ENCODE results near the gene ATP1A4. TPM values are rescaled to one million over a fixed set of nuclear protein-coding genes. Genes with fewer than 3 reads are reported as not detected.
A peak's percentile ranks its signal among the peaks of the same experiment; 100 is the strongest.

Gene ATP1A4
- polyA plus RNA-seq, 3 donors: 1.00 to 16.0 TPM; not detected in 1

DNA sequence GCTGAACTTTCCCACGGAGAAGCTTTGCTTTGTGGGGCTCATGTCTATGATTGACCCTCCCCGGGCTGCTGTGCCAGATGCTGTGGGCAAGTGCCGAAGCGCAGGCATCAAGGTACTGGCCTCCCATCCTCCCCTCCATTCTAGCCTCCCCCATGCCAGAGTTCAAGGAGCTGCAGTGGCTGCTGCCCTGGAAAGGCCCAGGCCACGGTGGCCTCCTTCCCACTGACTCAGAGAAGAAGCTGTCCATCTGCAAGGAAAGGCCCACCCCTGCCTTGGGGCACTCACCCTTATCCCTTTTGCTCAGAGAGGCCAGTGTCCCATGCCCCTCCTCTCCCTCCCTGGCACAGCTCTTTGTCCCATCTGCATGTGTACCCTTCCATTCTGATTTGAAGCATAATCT lies 20.9 kb upstream of the ATP1A4 start:
- peaks cover 9 to 10% (median 9%) of the 10 kb centered on the region in 3 donors for H3K27me3 Mint-ChIP-seq (ENCODE audit: low read depth in 3 of 3)
- Histone ChIP-seq H3K4me1 (ENCODE audit: control insufficient read depth in 1 of 2, insufficient read depth in 2 of 2, low read length in 2 of 2) (peaks cover 12 to 13% of the 10 kb centered on the region in 2 donors), H3K9ac (ENCODE audit: insufficient read depth, low read length, poor library complexity, severe bottlenecking) (no peak overlapping the region), H3K4me3 (replicated peaks in 1 of 3; ENCODE audit: low read depth in 2 of 3, low read length in 3 of 3) (no peak overlapping the region), H3K9me3 (replicated peaks in 1 of 2; ENCODE audit: control insufficient read depth in 1 of 2, insufficient read depth in 1 of 2, low read length in 2 of 2) (no peaks in the 10 kb centered on the region), H2AFZ (ENCODE audit: insufficient read depth, low read depth, low read length, poor library complexity, severe bottlenecking) (no peak overlapping the region), H3K27me3 (ENCODE audit: control insufficient read depth in 2 of 2, insufficient read depth in 2 of 2, low read length in 2 of 2) (no peaks in the 10 kb centered on the region), H4K20me1 (ENCODE audit: insufficient read depth, low read length) (no peaks in the 10 kb centered on the region), H3K79me2 (ENCODE audit: insufficient read depth, low read length) (no peaks in the 10 kb centered on the region), H3K4me2 (replicated peaks; ENCODE audit: extremely low read depth, low read length, poor library complexity, severe bottlenecking) (no peak overlapping the region), H3K27ac (ENCODE audit: low read depth in 1 of 2, low read length in 2 of 2) (no peak overlapping the region), H3K36me3 (replicated peaks in 1 of 2; ENCODE audit: control insufficient read depth in 1 of 2, insufficient read depth in 2 of 2, low read length in 2 of 2) (no peaks in the 10 kb centered on the region)
- H3K9me3 Mint-ChIP-seq: no peaks in the 10 kb centered on the region
- 84% methylated on average over 5 of the region's 5 CpGs for WGBS (ENCODE audit: insufficient coverage)
- no peak for TF ChIP-seq CTCF (IDR thresholded peaks at IDR 0.05)
- intact Hi-C loops (cut with micrococcal nuclease): no loop called here
- peaks cover 9% of the 10 kb centered on the region for H3K4me1 Mint-ChIP-seq
- H3K27ac Mint-ChIP-seq: peak overlapping the region in 1 of 7 donors; percentile 12
- H3K36me3 Mint-ChIP-seq: no peaks in the 10 kb centered on the region
- no peak for DNase-seq
- no peak overlapping the region for H3K4me3 Mint-ChIP-seq

GRCh38 chr1:160130939-160131338 lies 20.5 kb upstream of the ATP1A4 start:
- no peak overlapping the region for H3K27ac Mint-ChIP-seq
- Histone ChIP-seq H3K27me3 (ENCODE audit: control insufficient read depth in 2 of 2, insufficient read depth in 2 of 2, low read length in 2 of 2) (no peaks in the 10 kb centered on the region), H3K4me3 (replicated peaks in 1 of 3; ENCODE audit: low read depth in 2 of 3, low read length in 3 of 3) (no peak overlapping the region), H3K9me3 (replicated peaks in 1 of 2; ENCODE audit: control insufficient read depth in 1 of 2, insufficient read depth in 1 of 2, low read length in 2 of 2) (no peaks in the 10 kb centered on the region), H3K4me1 (ENCODE audit: control insufficient read depth in 1 of 2, insufficient read depth in 2 of 2, low read length in 2 of 2) (peaks cover 12 to 13% of the 10 kb centered on the region in 2 donors), H2AFZ (ENCODE audit: insufficient read depth, low read depth, low read length, poor library complexity, severe bottlenecking) (no peak overlapping the region), H3K9ac (ENCODE audit: insufficient read depth, low read length, poor library complexity, severe bottlenecking) (no peak overlapping the region), H4K20me1 (ENCODE audit: insufficient read depth, low read length) (no peaks in the 10 kb centered on the region), H3K4me2 (replicated peaks; ENCODE audit: extremely low read depth, low read length, poor library complexity, severe bottlenecking) (no peak overlapping the region), H3K79me2 (ENCODE audit: insufficient read depth, low read length) (no peaks in the 10 kb centered on the region), H3K36me3 (replicated peaks in 1 of 2; ENCODE audit: control insufficient read depth in 1 of 2, insufficient read depth in 2 of 2, low read length in 2 of 2) (no peaks in the 10 kb centered on the region), H3K27ac (ENCODE audit: low read depth in 1 of 2, low read length in 2 of 2) (no peak overlapping the region)
- intact Hi-C loops (cut with micrococcal nuclease): no loop called here
- no peaks in the 10 kb centered on the region for H3K9me3 Mint-ChIP-seq
- WGBS (ENCODE audit: insufficient coverage): no CpG with 5 or more reads among the region's 1 CpG
- H3K27me3 Mint-ChIP-seq (ENCODE audit: low read depth in 3 of 3): peaks cover 9 to 11% (median 10%) of the 10 kb centered on the region in 3 donors
- no peak for DNase-seq
- no peak overlapping the region for H3K4me3 Mint-ChIP-seq
- no peaks in the 10 kb centered on the region for H3K36me3 Mint-ChIP-seq
- H3K4me1 Mint-ChIP-seq: peaks cover 9% of the 10 kb centered on the region
- no peak for TF ChIP-seq CTCF (IDR thresholded peaks at IDR 0.05)
